ENCODE measurements around the gene PNPO. TPM values are rescaled to one million over a fixed set of nuclear protein-coding genes. Genes with fewer than 3 reads are reported as not detected.

The PNPO gene
- total and polyA plus RNA-seq, 2 of the 4 experiments (the other 2 are of a cell fraction), result 13.9 to 34.1 TPM

DNA sequence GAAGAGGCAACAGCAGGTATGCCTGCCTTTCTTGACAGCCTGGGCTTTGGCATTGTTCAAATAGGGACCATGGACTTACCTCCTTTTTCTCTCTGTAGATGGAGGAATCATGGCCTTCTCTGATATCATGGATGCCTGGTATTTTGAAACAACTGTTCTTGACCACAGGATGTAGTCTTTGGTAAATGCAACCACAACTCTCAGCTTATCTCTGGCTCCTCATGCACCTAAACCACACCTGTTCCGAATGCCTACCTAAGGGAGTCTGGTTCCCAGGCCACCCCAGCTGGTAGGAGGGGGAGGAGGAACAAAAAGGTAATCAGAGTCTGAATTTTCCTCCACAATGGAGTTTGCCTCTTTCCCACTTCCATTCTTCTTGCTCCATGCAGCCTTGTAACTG lies 48.3 kb downstream of the PNPO start:
- in situ Hi-C loops (cut with MboI; ENCODE audit: low sequenced_read_pairs), result no loop called here

More for the DNA sequence above, 48.3 kb downstream of the PNPO start:
- ATAC-seq (ENCODE audit: low read depth) (no peak), DNase-seq (no peak)
- Histone ChIP-seq H2AFZ (replicated peaks; ENCODE audit: low read length, poor library complexity) (no peak overlapping the region), H3K4me3 (ENCODE audit: insufficient read depth, low read depth, low read length) (no peak overlapping the region), H3K56ac (ENCODE audit: extremely low read depth, insufficient read depth, low read length) (no peak overlapping the region), H3K4ac (ENCODE audit: low read depth, low read length) (no peak overlapping the region), H2BK15ac (ENCODE audit: low read depth, low read length) (no peak overlapping the region), H3K36me3 (ENCODE audit: control insufficient read depth, insufficient read depth, low read length) (no peaks in the 10 kb centered on the region), H2AK5ac (ENCODE audit: low read depth, low read length) (no peak overlapping the region), H4K20me1 (ENCODE audit: insufficient read depth, low read length) (no peaks in the 10 kb centered on the region), H2BK120ac (ENCODE audit: low read depth, low read length) (no peak overlapping the region), H3K14ac (replicated peaks; ENCODE audit: low read depth, low read length) (no peak overlapping the region), H4K5ac (ENCODE audit: low read depth, low read length) (no peak overlapping the region), H4K91ac (ENCODE audit: insufficient read depth, low read depth, low read length) (no peak overlapping the region), H4K8ac (ENCODE audit: low read depth in 2 of 2, low read length in 2 of 2) (no peak overlapping the region), H3K4me2 (ENCODE audit: low read depth, low read length) (no peak overlapping the region), H2AK9ac (replicated peaks; ENCODE audit: low read depth, low read length, poor library complexity) (no peak overlapping the region), H2BK5ac (ENCODE audit: low read depth, low read length, poor library complexity, severe bottlenecking) (no peak overlapping the region), H3K9ac (ENCODE audit: low read depth, low read length) (no peak overlapping the region), H3K23ac (ENCODE audit: low read depth, low read length) (no peak overlapping the region), H2BK20ac (ENCODE audit: low read depth, low read length) (no peak overlapping the region), H3K4me1 (ENCODE audit: control insufficient read depth, insufficient read depth, low read length) (peaks cover 9% of the 10 kb centered on the region), H3K9me3 (ENCODE audit: control insufficient read depth, insufficient read depth, low read length) (no peaks in the 10 kb centered on the region), H3K9me1 (ENCODE audit: insufficient read depth, low read length) (no peaks in the 10 kb centered on the region), H3K27ac (ENCODE audit: insufficient read depth, low read length) (no peak overlapping the region), H3K79me1 (ENCODE audit: low read depth in 1 of 2, low read length in 2 of 2) (no peaks in the 10 kb centered on the region), H3K18ac (ENCODE audit: low read depth, low read length) (no peak overlapping the region), H3K27me3 (ENCODE audit: control insufficient read depth, insufficient read depth, low read length) (peaks cover 6% of the 10 kb centered on the region; the same call in 1 of the 2 replicates)
- dilution Hi-C loops (cut with HindIII; ENCODE audit: low sequenced_read_pairs, unreplicated experiment) (no loop called here), intact Hi-C loops (cut with micrococcal nuclease) (no loop called here)
- no CpG with 5 or more reads among the region's 1 CpG for WGBS, 2 experiments (ENCODE audit: extremely low coverage in 2 of 2, insufficient read length in 1 of 2)
- POLR2A ChIA-PET (ENCODE audit: unreplicated experiment), result no interaction called here
- TF ChIP-seq MXI1 (IDR thresholded peaks at IDR 0.05; ENCODE audit: borderline replicate concordance, low read depth, low read length) (no peak), MAZ (IDR thresholded peaks at IDR 0.05; ENCODE audit: borderline replicate concordance, low read depth, low read length) (no peak), RFX5 (IDR thresholded peaks at IDR 0.05; ENCODE audit: low read depth, low read length) (no peak), SMC3 (IDR thresholded peaks at IDR 0.05; ENCODE audit: low read depth, low read length) (no peak), CHD1 (IDR thresholded peaks at IDR 0.05; ENCODE audit: low read depth, low read length) (no peak), POLR2A (IDR thresholded peaks at IDR 0.05; ENCODE audit: low read depth, low read length) (no peak), MAFK (IDR thresholded peaks at IDR 0.05; ENCODE audit: low read depth, low read length) (no peak), RAD21 (IDR thresholded peaks at IDR 0.05; ENCODE audit: low read length) (no peak)
- TF ChIP-seq, protein P1, sequence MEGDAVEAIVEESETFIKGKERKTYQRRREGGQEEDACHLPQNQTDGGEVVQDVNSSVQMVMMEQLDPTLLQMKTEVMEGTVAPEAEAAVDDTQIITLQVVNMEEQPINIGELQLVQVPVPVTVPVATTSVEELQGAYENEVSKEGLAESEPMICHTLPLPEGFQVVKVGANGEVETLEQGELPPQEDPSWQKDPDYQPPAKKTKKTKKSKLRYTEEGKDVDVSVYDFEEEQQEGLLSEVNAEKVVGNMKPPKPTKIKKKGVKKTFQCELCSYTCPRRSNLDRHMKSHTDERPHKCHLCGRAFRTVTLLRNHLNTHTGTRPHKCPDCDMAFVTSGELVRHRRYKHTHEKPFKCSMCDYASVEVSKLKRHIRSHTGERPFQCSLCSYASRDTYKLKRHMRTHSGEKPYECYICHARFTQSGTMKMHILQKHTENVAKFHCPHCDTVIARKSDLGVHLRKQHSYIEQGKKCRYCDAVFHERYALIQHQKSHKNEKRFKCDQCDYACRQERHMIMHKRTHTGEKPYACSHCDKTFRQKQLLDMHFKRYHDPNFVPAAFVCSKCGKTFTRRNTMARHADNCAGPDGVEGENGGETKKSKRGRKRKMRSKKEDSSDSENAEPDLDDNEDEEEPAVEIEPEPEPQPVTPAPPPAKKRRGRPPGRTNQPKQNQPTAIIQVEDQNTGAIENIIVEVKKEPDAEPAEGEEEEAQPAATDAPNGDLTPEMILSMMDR (conservative IDR thresholded peaks at IDR 0.05; ENCODE audit: low read depth, low read length), result no peak
- TF ChIP-seq, protein P2, sequence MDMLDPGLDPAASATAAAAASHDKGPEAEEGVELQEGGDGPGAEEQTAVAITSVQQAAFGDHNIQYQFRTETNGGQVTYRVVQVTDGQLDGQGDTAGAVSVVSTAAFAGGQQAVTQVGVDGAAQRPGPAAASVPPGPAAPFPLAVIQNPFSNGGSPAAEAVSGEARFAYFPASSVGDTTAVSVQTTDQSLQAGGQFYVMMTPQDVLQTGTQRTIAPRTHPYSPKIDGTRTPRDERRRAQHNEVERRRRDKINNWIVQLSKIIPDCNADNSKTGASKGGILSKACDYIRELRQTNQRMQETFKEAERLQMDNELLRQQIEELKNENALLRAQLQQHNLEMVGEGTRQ (IDR thresholded peaks at IDR 0.05; ENCODE audit: low read depth, low read length), result no peak
- TF ChIP-seq, protein P3, sequence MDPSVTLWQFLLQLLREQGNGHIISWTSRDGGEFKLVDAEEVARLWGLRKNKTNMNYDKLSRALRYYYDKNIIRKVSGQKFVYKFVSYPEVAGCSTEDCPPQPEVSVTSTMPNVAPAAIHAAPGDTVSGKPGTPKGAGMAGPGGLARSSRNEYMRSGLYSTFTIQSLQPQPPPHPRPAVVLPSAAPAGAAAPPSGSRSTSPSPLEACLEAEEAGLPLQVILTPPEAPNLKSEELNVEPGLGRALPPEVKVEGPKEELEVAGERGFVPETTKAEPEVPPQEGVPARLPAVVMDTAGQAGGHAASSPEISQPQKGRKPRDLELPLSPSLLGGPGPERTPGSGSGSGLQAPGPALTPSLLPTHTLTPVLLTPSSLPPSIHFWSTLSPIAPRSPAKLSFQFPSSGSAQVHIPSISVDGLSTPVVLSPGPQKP (IDR thresholded peaks at IDR 0.05; ENCODE audit: borderline replicate concordance, low read depth, low read length), result no peak
- BruUV-seq (replicated peaks), result no TSS peak
- CTCF ChIA-PET, result interaction anchor here (1.5 kb wide), 1 partner anchor 28 kb away, joined by 3 read pairs; no protein-coding TSS in a partner anchor
